Measurements from ENCODE around the gene ZNF350. TPM values are rescaled to one million over a fixed set of nuclear protein-coding genes. Genes with fewer than 3 reads are reported as not detected.
"Not testable (repeated sequence)": the region's sequence is repeated elsewhere in the genome, so short reads cannot be mapped to it uniquely, and the experiment has no call there.

Gene ZNF350
- total and polyA plus RNA-seq, 2 donors (not counting 3 experiments of a cell fraction or from before 2014, with no cell fraction given): 2.6 to 9.8 TPM

- H3K9me3 ChIP-seq (replicated peaks; ENCODE audit: control insufficient read depth, insufficient read depth, low read length): no peaks in the 10 kb centered on the region
- H3K79me2 ChIP-seq (ENCODE audit: control insufficient read depth, insufficient read depth, low read length): no peaks in the 10 kb centered on the region
- ChIA-PET CTCF (interaction anchor here (0.6 kb wide), 1 partner anchor 89 kb away, joined by 3 read pairs; no protein-coding TSS in a partner anchor), POLR2A (no interaction called here)
- no peaks in the 10 kb centered on the region for H3K9me1 ChIP-seq (replicated peaks; ENCODE audit: control insufficient read depth, extremely low read depth, insufficient read depth, low read length)
- intact Hi-C loops (cut with micrococcal nuclease) (no loop called here), dilution Hi-C loops (cut with MboI; ENCODE audit: extremely low pct_ligation_motif_present, low sequenced_read_pairs) (no loop called here)
- no TSS peak for BruUV-seq (replicated peaks)
- no peak overlapping the region for H3K27ac ChIP-seq (ENCODE audit: insufficient read depth, low read depth, low read length)
- H4K20me1 ChIP-seq (replicated peaks; ENCODE audit: control insufficient read depth, extremely low read depth, insufficient read depth, low read length): no peaks in the 10 kb centered on the region
- no peak for FAIRE-seq
- H3K4me3 ChIP-seq (replicated peaks in 1 of 3; ENCODE audit: insufficient read depth in 1 of 3, low read depth in 1 of 3, low read length in 3 of 3): no peak overlapping the region
- H2AFZ ChIP-seq (ENCODE audit: low read depth, low read length): no peak overlapping the region
- no peaks in the 10 kb centered on the region for H3K4me1 ChIP-seq (ENCODE audit: control insufficient read depth, extremely low read depth, insufficient read depth, low read length)
- H3K27me3 ChIP-seq (ENCODE audit: control insufficient read depth in 2 of 2, insufficient read depth in 2 of 2, low read length in 2 of 2): no peaks in the 10 kb centered on the region
- TF ChIP-seq EZH2 (IDR thresholded peaks at IDR 0.05; ENCODE audit: borderline replicate concordance, low read depth, low read length, severe bottlenecking) (no peak), POLR2A (IDR thresholded peaks at IDR 0.05; ENCODE audit: low read depth, low read length) (no peak), FOS (IDR thresholded peaks at IDR 0.05; ENCODE audit: borderline replicate concordance, insufficient read depth, low read length) (no peak), CTCF (IDR thresholded peaks at IDR 0.05; ENCODE audit: extremely low read depth in 1 of 2, insufficient read depth in 1 of 2, low read depth in 1 of 2, low read length in 2 of 2) (no peak), JUN (IDR thresholded peaks at IDR 0.05; ENCODE audit: borderline replicate concordance, insufficient read depth, insufficient read length, low read depth) (no peak), MYC (IDR thresholded peaks at IDR 0.05; ENCODE audit: low read depth, low read length) (no peak), POLR2AphosphoS5 (IDR thresholded peaks at IDR 0.05; ENCODE audit: insufficient read depth, low read depth, low read length) (no peak), GATA2 (IDR thresholded peaks at IDR 0.05; ENCODE audit: insufficient read depth, insufficient read length, low read depth, low read length) (no peak)
- TF ChIP-seq, protein P1, sequence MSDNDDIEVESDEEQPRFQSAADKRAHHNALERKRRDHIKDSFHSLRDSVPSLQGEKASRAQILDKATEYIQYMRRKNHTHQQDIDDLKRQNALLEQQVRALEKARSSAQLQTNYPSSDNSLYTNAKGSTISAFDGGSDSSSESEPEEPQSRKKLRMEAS (IDR thresholded peaks at IDR 0.05; ENCODE audit: insufficient read depth, insufficient read length): no peak
- no peak overlapping the region for H3K4me2 ChIP-seq (ENCODE audit: insufficient read depth, low read length)
- H3K9ac ChIP-seq (replicated peaks; ENCODE audit: extremely low read depth, insufficient read depth, low read length): no peak overlapping the region
- no peak for DNase-seq (ENCODE audit: low read depth, low spot score)
- no peaks in the 10 kb centered on the region for H3K36me3 ChIP-seq (ENCODE audit: control insufficient read depth in 2 of 2, extremely low read depth in 1 of 2, insufficient read depth in 2 of 2, low read length in 2 of 2)
These were observed 26.8 kb downstream of the ZNF350 start for GRCh38 chr19:51959791-51960190.

GRCh38 chr19:51957846-51958245 is 28.8 kb downstream of the ZNF350 start:
- H3K36me3 ChIP-seq (ENCODE audit: control insufficient read depth in 2 of 2, extremely low read depth in 1 of 2, insufficient read depth in 2 of 2, low read length in 2 of 2); H3K79me2 ChIP-seq (ENCODE audit: control insufficient read depth, insufficient read depth, low read length); H2AFZ ChIP-seq (ENCODE audit: low read depth, low read length); H3K9ac ChIP-seq (replicated peaks; ENCODE audit: extremely low read depth, insufficient read depth, low read length); H3K4me2 ChIP-seq (ENCODE audit: insufficient read depth, low read length); intact Hi-C loops (cut with micrococcal nuclease); H3K4me1 ChIP-seq (ENCODE audit: control insufficient read depth, extremely low read depth, insufficient read depth, low read length); DNase-seq (ENCODE audit: low read depth, low spot score); H3K4me3 ChIP-seq (replicated peaks in 1 of 3; ENCODE audit: insufficient read depth in 1 of 3, low read depth in 1 of 3, low read length in 3 of 3); POLR2A ChIA-PET; H3K9me1 ChIP-seq (replicated peaks; ENCODE audit: control insufficient read depth, extremely low read depth, insufficient read depth, low read length); CTCF ChIA-PET; H3K9me3 ChIP-seq (replicated peaks; ENCODE audit: control insufficient read depth, insufficient read depth, low read length); H3K27me3 ChIP-seq (ENCODE audit: control insufficient read depth in 2 of 2, insufficient read depth in 2 of 2, low read length in 2 of 2); H3K27ac ChIP-seq (ENCODE audit: insufficient read depth, low read depth, low read length); BruUV-seq (replicated peaks); FAIRE-seq; dilution Hi-C loops (cut with MboI; ENCODE audit: extremely low pct_ligation_motif_present, low sequenced_read_pairs); H4K20me1 ChIP-seq (replicated peaks; ENCODE audit: control insufficient read depth, extremely low read depth, insufficient read depth, low read length): not testable (repeated sequence)

Data from endothelial cell of umbilical vein (primary cell).